Left lung (tissue), 10 donors: ENCODE measurements around the gene CD79A. TPM values are rescaled to one million over a fixed set of nuclear protein-coding genes. Genes with fewer than 3 reads are reported as not detected.

Experiments
- ATAC-seq: fragments of 200-7000 bp; cut with Tn5 transposase; one replicate; pipeline ENCODE4 v1.9.1; 2020; ENCODE audit warnings: moderate library complexity
- DNase-seq, 4 donors: peaks; one replicate each; pipeline ENCODE4 v3.0.0-alpha.2; 2013 to 2020
- H3K27ac ChIP-seq, 2 donors: fragments of 200-600 bp; sonication (generic) in 1 of 2; one replicate each; pipeline versions ENCODE4 v1.5.0 to v1.8.0; 2020 to 2021
- H3K27me3 ChIP-seq, 2 donors: fragments of 200-600 bp; sonication (generic) in 1 of 2; one replicate each; pipeline versions ENCODE4 v1.5.0 to v1.8.0; 2020 to 2021
- H3K36me3 ChIP-seq, 2 donors: fragments of 200-600 bp; sonication (generic) in 1 of 2; one replicate each; pipeline versions ENCODE4 v1.5.0 to v1.8.0; 2020 to 2021
- H3K4me1 ChIP-seq, 2 donors: fragments of 200-600 bp; one replicate each; pipeline ENCODE4 v1.8.0; 2021
- H3K4me3 ChIP-seq, 2 donors: fragments of 200-600 bp; sonication (generic) in 1 of 2; one replicate each; pipeline versions ENCODE4 v1.5.0 to v1.8.0; 2020 to 2021; ENCODE audit warnings: mild to moderate bottlenecking in 1 of 2
- H3K9me3 ChIP-seq, 2 donors: fragments of 200-600 bp; sonication (generic) in 1 of 2; one replicate each; pipeline versions ENCODE4 v1.5.0 to v1.8.0; 2020 to 2021
- intact Hi-C, 2 donors: fragments of 100-400 bp; cut with DNase I; formaldehyde crosslinking; loops; one replicate each; pipeline versions ENCODE4 v1.11.2 to v1.14.2; 2022
- polyA plus RNA-seq, 6 donors: library from polyadenylated mRNA; unstranded; fragments of 120-200 nt; gene quantifications; one replicate each; pipeline ENCODE4 v1.2.1, GENCODE V29; 2013; ENCODE audit not compliant: insufficient read length in 6 of 6
- total RNA-seq, 2 donors: library from RNA; stranded (reverse); fragmentation: NEBNext Ultra II Directional; extraction: Animal tissue kit (Norgen Biotek cat#: 25700); gene quantifications; one replicate each; pipeline ENCODE4 v1.2.1, GENCODE V29; 2021
- TF ChIP-seq, protein P1 (sequence below), 2 donors: fragments of 200-600 bp; sonication (generic) in 1 of 2; IDR thresholded peaks; one replicate each; pipeline versions ENCODE4 v1.5.0 to v1.8.0; 2021; ENCODE audit warnings: antibody characterized with exemption in 2 of 2
- donor health status: DM: no; HTN: yes; CAD: no.
- donor health status: DM: no; HTN: no; CAD: no.

Gene CD79A
- total and polyA plus RNA-seq, 8 donors, result 0.51 to 2.3 (median 1.2) TPM

DNA sequence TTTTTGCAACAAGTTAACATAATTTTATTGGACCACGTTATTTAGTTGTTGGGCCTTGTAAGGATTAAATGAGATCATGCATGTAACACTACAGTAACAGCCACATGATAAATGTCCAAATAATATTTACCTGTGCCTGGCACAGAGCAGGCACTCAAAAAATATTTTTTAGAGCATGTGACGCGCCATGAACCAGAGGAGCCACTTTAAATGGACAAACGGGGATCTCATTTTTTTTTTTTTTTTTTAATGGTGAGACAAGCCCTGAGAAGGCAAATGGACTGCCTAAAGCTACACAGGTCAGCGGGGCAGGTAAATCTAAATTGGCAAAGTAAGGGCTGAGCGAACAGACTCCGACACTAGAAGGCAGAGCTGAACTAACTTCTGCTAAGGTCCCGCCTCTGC is 17.9 kb upstream of the CD79A start:
- H3K27me3 ChIP-seq, result no peaks in the 10 kb centered on the region
- H3K36me3 ChIP-seq, result peaks cover 4 to 35% of the 10 kb centered on the region in 2 donors
- peak; percentile 4 for ATAC-seq
- peak overlapping the region in 1 of 2 donors; percentile 96 for H3K4me3 ChIP-seq
- no peaks in the 10 kb centered on the region for H3K9me3 ChIP-seq
- peak overlapping the region in 1 of 2 donors; percentile 97 for H3K27ac ChIP-seq
- TF ChIP-seq, protein P1, sequence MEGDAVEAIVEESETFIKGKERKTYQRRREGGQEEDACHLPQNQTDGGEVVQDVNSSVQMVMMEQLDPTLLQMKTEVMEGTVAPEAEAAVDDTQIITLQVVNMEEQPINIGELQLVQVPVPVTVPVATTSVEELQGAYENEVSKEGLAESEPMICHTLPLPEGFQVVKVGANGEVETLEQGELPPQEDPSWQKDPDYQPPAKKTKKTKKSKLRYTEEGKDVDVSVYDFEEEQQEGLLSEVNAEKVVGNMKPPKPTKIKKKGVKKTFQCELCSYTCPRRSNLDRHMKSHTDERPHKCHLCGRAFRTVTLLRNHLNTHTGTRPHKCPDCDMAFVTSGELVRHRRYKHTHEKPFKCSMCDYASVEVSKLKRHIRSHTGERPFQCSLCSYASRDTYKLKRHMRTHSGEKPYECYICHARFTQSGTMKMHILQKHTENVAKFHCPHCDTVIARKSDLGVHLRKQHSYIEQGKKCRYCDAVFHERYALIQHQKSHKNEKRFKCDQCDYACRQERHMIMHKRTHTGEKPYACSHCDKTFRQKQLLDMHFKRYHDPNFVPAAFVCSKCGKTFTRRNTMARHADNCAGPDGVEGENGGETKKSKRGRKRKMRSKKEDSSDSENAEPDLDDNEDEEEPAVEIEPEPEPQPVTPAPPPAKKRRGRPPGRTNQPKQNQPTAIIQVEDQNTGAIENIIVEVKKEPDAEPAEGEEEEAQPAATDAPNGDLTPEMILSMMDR (IDR thresholded peaks at IDR 0.05), result no peak
- H3K4me1 ChIP-seq, result peaks cover 19 to 43% of the 10 kb centered on the region in 2 donors
- intact Hi-C loops, result no loop called here
- no peak for DNase-seq

DNA sequence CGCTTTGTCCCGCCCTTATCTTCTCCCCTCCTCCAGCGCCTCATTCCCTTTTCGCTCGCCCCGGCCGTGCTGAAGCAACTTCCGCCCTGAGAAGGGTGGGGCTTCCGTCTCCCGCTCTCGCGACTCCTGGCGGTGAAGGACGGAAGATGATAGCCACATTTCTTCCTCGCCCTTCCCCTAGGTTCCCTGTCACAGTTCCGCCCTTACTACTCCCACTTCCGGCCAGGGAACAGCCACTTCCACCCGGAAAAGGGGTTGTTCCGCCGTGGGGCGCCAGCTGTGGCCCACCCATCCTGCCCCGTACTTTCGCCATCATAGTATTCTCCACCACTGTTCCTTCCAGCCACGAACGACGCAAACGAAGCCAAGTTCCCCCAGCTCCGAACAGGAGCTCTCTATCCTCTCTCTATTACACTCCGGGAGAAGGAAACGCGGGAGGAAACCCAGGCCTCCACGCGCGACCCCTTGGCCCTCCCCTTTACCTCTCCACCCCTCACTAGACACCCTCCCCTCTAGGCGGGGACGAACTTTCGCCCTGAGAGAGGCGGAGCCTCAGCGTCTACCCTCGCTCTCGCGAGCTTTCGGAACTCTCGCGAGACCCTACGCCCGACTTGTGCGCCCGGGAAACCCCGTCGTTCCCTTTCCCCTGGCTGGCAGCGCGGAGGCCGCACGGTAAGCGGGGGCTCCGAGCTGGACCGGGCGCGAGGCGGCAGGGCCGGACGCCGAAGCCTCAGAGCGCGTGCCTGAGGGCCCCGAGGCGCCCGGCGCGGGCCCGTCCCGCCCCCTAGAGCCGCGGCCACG is 17.3 kb upstream of the CD79A start, which contains the start of gene RPS19:
RPS19 (plus strand) TSS at position 638 of the 801 bp plus-strand sequence. CDS start 520 bp downstream, outside the sequence.
- H3K4me3 ChIP-seq, result peak within 1 kb of the TSS; percentile 90 to 96
- TF ChIP-seq, protein P1 (IDR thresholded peaks at IDR 0.05), result peak; percentile 43 to 77
- no peaks in the 10 kb centered on the region for H3K27me3 ChIP-seq
- H3K9me3 ChIP-seq, result no peaks in the 10 kb centered on the region
- DNase-seq, result peak; percentile 98 to 99 (median 98)
- peak within 1 kb of the TSS; percentile 96 to 97 for H3K27ac ChIP-seq
- H3K4me1 ChIP-seq, result peaks cover 19 to 49% of the 10 kb centered on the region in 2 donors
- intact Hi-C loops, result loop anchor here in 1 of 2 donors (10.0 kb wide), 1 partner anchor 75 kb away; no protein-coding TSS in a partner anchor
- ATAC-seq, result peak; percentile 93
- peaks cover 4 to 41% of the 10 kb centered on the region in 2 donors for H3K36me3 ChIP-seq

DNA sequence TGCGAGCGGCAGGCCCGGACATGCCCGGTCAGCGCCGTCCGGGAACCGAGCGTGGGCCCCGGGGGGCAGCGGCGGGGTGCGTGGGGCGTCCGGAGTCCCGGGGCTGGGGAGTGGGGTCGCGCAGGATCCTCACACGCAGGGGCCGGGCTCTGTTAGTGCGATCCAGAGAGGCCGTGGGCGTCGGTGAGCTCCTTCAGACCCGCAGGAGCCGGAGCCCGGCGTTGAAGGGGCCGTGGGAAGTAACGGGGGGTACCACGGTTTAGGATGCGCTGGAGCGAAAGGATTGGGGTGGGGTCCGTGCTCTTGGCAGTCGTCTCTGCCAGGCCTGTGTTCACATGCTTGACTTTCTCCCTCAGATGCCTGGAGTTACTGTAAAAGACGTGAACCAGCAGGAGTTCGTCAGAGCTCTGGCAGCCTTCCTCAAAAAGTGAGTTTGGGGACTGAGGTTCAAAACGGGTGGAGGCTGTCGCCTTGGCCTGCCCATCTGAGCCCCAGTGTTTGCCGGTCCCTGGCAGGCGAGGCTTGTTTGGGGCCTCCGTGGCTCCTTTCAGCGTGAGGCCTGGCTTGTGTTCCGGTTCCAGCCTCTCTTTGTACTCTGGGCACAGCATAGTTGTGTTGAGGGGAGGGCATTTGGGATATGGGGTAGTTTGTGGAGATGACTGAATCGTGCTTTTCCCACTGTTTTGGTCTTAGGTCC is 16.5 kb upstream of the CD79A start:
- peaks cover 4 to 48% of the 10 kb centered on the region in 2 donors for H3K36me3 ChIP-seq
- H3K4me3 ChIP-seq, result peak overlapping the region; percentile 90 to 96
- no peaks in the 10 kb centered on the region for H3K9me3 ChIP-seq
- TF ChIP-seq, protein P1 (IDR thresholded peaks at IDR 0.05), result no peak
- H3K27ac ChIP-seq, result peak overlapping the region; percentile 96 to 97
- ATAC-seq (no peak), DNase-seq (peak in 2 of 4 donors; percentile 45 to 53)
- peaks cover 19 to 56% of the 10 kb centered on the region in 2 donors for H3K4me1 ChIP-seq
- no peaks in the 10 kb centered on the region for H3K27me3 ChIP-seq
- intact Hi-C loops, result loop anchor here in 1 of 2 donors (10.0 kb wide), 1 partner anchor 74 kb away; no protein-coding TSS in a partner anchor

DNA sequence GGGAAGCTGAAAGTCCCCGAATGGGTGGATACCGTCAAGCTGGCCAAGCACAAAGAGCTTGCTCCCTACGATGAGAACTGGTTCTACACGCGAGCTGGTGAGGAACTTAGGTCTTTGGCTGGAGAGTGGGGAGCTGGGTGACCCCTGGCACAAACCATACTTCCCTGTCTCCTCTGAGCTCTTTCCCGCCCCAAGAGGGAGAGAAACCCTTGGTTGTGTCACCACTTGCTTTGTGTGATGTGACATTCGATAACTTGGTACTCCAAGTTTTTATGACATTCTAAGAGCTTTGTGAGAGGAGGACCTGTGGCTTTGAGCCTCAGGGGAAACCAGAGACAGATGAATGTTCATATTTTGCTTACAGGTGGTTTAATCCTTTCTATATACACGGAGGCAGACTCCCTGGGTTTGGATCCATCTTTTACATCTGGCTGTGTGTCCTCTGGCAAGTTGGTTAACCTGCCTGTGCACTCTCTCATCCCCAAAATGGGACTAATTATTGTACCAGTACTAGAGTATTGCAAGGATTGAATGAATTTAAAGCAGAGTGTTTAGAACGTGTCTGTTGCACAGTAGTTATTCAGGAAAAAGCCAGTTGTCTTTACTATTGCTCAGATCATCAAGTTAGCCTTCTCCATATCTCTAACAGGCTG is 15.8 kb upstream of the CD79A start:
- no peaks in the 10 kb centered on the region for H3K9me3 ChIP-seq
- peaks cover 19 to 61% of the 10 kb centered on the region in 2 donors for H3K4me1 ChIP-seq
- no peak for ATAC-seq
- peaks cover 4 to 55% of the 10 kb centered on the region in 2 donors for H3K36me3 ChIP-seq
- DNase-seq, result no peak
- no peaks in the 10 kb centered on the region for H3K27me3 ChIP-seq
- peak overlapping the region; percentile 96 to 97 for H3K27ac ChIP-seq
- peak overlapping the region; percentile 90 to 96 for H3K4me3 ChIP-seq
- TF ChIP-seq, protein P1 (IDR thresholded peaks at IDR 0.05), result no peak
- intact Hi-C loops, result loop anchor here in 1 of 2 donors (10.0 kb wide), 1 partner anchor 74 kb away; no protein-coding TSS in a partner anchor
